Left ventricle myocardium inferior (tissue), 1 donor: ENCODE data around the gene LAMC3. TPM values are rescaled to one million over a fixed set of nuclear protein-coding genes. Genes with fewer than 3 reads are reported as not detected.

Source experiments
- DNase-seq: peaks from one replicate; pipeline ENCODE4 v3.0.0-alpha.2; 2020
- H3K27ac ChIP-seq: fragments of 200-600 bp; replicated peaks from 2 replicates; pipeline ENCODE4 v1.8.0; 2021
- H3K27me3 ChIP-seq: fragments of 200-600 bp; 2 replicates; pipeline ENCODE4 v1.8.0; 2021; ENCODE audit warnings: low read depth
- H3K36me3 ChIP-seq: fragments of 200-600 bp; 2 replicates; pipeline ENCODE4 v1.8.0; 2021
- H3K4me1 ChIP-seq: fragments of 200-600 bp; 2 replicates; pipeline ENCODE4 v1.8.0; 2021
- H3K4me3 ChIP-seq: fragments of 200-600 bp; 2 replicates; pipeline ENCODE4 v1.8.0; 2021; ENCODE audit warnings: mild to moderate bottlenecking, moderate library complexity
- H3K9me3 ChIP-seq: fragments of 200-600 bp; replicated peaks from 2 replicates; pipeline ENCODE4 v1.8.0; 2021
- intact Hi-C: fragments of 100-400 bp; cut with micrococcal nuclease; formaldehyde crosslinking; loops from one replicate; pipeline ENCODE4 v1.11.0; 2022
- total RNA-seq: library from RNA; stranded (reverse); fragmentation: NEBNext Ultra II Directional; extraction: Animal tissue kit (Norgen Biotek cat#: 25700); gene quantifications from one replicate; pipeline ENCODE4 v1.2.1, GENCODE V29; 2021
- TF ChIP-seq, protein P1 (sequence below): fragments of 200-600 bp; IDR thresholded peaks from 2 replicates; pipeline ENCODE4 v1.8.0; 2021; ENCODE audit warnings: antibody characterized with exemption, mild to moderate bottlenecking, borderline replicate concordance
- donor health status: DM: no; HTN: yes; CAD: no; lungs with severe emphysema.

Gene LAMC3
- total RNA-seq, 1 donor from 2014 or later, result 0.66 TPM

DNA sequence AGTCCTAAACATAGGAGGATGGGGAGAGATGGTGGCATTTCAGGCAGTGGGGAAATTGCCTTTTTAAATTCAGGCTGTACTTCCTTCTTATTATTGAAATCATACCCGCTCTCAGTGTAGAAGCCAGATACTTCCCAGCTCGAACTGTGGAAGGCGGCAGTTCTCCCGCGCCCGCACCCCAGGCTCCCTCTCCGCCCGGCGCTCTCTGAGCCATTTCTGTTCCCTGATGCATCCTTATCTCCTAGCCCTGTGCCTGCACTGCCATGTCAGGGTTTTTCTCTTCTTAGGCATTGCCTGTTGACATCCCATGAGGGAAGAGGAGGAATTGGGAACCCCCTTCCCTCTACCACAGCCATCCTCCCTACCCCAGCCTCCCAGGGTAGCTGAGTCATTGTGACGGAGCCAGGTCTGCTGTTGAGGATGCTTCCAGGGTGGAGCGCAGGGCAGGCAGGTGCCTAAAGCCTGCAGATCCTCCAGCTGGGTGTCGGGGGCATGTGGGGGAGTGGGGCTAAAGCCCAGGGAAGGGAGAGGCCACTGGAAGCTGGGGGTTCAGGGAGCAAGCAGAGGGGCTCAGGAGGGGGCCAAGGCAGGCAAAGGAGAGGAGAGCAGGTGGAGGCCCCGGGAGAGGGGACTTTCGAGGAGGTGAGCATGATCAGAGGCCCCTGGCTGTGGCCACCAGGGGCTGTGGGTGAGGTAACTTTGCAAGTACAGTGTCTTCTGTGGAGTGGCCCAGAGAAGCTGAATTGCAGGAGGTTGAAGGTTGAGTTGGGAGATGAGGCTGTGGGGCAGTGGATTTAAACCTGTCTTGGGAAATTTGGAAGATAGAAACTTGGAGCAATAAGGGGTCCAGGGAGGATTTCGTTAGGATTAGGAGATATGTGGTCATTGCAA lies 16.2 kb downstream of the LAMC3 start:
- H3K4me3 ChIP-seq, result no peak overlapping the region
- H3K27ac ChIP-seq, result no peak overlapping the region
- no peaks in the 10 kb centered on the region for H3K4me1 ChIP-seq
- H3K36me3 ChIP-seq, result no peaks in the 10 kb centered on the region
- peaks cover 3% of the 10 kb centered on the region for H3K9me3 ChIP-seq
- H3K27me3 ChIP-seq, result peaks cover 33% of the 10 kb centered on the region
- TF ChIP-seq, protein P1, sequence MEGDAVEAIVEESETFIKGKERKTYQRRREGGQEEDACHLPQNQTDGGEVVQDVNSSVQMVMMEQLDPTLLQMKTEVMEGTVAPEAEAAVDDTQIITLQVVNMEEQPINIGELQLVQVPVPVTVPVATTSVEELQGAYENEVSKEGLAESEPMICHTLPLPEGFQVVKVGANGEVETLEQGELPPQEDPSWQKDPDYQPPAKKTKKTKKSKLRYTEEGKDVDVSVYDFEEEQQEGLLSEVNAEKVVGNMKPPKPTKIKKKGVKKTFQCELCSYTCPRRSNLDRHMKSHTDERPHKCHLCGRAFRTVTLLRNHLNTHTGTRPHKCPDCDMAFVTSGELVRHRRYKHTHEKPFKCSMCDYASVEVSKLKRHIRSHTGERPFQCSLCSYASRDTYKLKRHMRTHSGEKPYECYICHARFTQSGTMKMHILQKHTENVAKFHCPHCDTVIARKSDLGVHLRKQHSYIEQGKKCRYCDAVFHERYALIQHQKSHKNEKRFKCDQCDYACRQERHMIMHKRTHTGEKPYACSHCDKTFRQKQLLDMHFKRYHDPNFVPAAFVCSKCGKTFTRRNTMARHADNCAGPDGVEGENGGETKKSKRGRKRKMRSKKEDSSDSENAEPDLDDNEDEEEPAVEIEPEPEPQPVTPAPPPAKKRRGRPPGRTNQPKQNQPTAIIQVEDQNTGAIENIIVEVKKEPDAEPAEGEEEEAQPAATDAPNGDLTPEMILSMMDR, result no peak
- intact Hi-C loops, result no loop called here
- DNase-seq, result no peak

DNA sequence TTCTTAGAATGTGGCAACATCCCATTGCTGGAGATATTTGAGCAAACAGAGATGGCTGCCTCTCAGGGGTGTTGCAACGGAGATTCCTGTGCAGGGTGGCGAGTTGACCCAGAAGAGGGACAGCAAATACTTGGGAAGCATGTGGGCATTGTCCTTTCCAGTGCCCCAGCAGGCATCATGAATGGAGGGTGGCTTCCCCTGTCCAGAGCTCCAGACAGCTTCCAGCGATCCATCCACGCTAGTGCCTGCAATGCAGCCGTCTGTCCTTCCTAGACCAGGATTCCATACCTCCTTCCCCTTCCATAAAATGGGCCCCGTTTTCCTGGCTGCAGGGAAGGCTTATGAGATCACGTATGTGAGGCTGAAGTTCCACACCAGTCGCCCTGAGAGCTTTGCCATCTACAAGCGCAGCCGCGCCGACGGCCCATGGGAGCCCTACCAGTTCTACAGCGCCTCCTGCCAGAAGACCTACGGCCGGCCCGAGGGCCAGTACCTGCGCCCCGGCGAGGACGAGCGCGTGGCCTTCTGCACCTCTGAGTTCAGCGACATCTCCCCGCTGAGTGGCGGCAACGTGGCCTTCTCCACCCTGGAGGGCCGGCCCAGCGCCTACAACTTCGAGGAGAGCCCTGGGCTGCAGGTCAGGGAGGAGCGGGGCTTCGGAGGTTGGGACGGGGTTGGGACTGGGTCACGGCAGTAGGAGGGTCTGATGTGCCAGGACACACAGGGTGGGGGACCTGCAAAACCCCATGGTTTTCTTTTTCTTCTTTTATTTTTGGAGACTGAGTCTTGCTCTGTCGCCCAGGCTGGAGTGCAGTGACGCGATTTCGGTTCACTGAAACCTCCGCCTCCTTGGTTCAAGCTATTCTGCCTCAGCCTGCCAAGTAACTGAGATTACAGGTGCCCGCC lies 17.2 kb downstream of the LAMC3 start:
- Histone ChIP-seq H3K27me3 (peaks cover 32% of the 10 kb centered on the region), H3K4me1 (no peaks in the 10 kb centered on the region), H3K9me3 (no peaks in the 10 kb centered on the region), H3K27ac (no peak overlapping the region), H3K4me3 (no peak overlapping the region), H3K36me3 (no peaks in the 10 kb centered on the region)
- DNase-seq, result no peak
- TF ChIP-seq, protein P1, result no peak
- intact Hi-C loops, result no loop called here

- H3K27me3 ChIP-seq, result peaks cover 42% of the 10 kb centered on the region
- H3K27ac ChIP-seq, result no peak overlapping the region
- TF ChIP-seq, protein P1, result no peak
- no peak for DNase-seq
- H3K4me3 ChIP-seq, result no peak overlapping the region
- no peaks in the 10 kb centered on the region for H3K4me1 ChIP-seq
- no peaks in the 10 kb centered on the region for H3K9me3 ChIP-seq
- intact Hi-C loops, result no loop called here
- no peaks in the 10 kb centered on the region for H3K36me3 ChIP-seq
Measured at GRCh38 chr9:131027048-131027871, 18.3 kb downstream of the LAMC3 start.

- no peak overlapping the region for H3K4me3 ChIP-seq
- TF ChIP-seq, protein P1, result no peak
- no peaks in the 10 kb centered on the region for H3K9me3 ChIP-seq
- no peak for DNase-seq
- H3K27me3 ChIP-seq, result peaks cover 42% of the 10 kb centered on the region
- H3K4me1 ChIP-seq, result no peaks in the 10 kb centered on the region
- no peak overlapping the region for H3K27ac ChIP-seq
- H3K36me3 ChIP-seq, result no peaks in the 10 kb centered on the region
- intact Hi-C loops, result no loop called here
Measured at GRCh38 chr9:131027872-131028179, 18.9 kb downstream of the LAMC3 start.
